ENCODE results near the gene RIC8B.
"Not testable (repeated sequence)": the region's sequence is repeated elsewhere in the genome, so short reads cannot be mapped to it uniquely, and the experiment has no call there.

Gene RIC8B

DNA sequence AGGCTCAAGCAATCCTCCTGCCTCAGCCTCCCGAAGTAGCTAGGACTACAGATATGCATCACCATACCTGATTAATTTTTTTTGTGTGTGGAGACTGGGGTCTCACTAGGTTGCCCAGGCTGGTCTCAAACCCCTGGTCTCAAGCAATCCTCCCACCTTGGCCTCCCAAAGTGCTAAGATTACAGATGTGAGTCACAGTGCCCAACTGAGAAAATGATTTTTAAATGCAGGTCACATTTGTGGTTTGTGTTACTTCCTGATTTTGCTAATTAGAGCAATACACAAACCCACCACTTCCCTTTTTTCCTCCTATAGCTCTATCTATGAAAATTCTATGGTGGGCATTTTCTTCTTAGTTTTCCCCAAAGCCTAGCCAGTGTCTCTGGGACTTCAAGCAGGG lies 135.7 kb downstream of the RIC8B start:
- peak; percentile 71 to 78 for DNase-seq

DNA sequence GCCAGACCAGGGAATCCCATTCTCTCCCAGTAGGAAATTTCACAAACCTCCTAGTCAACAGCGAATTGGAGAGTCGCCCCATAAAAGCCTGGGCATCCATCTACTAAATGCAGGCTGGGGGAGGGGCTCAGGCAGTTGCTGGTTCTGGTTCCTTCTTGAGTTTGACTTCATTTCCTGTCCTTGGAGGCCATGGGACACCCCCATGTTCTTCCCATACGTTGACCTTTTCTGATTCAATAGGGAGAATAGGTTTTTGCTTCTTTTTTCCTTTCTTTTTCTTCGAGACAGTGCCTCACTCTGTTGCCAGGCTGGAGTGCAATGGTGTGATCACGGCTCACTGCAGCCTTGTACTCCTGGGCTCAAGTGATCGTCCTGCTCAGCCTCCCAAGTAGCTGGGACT lies 137.1 kb downstream of the RIC8B start:
- no peak for DNase-seq

DNA sequence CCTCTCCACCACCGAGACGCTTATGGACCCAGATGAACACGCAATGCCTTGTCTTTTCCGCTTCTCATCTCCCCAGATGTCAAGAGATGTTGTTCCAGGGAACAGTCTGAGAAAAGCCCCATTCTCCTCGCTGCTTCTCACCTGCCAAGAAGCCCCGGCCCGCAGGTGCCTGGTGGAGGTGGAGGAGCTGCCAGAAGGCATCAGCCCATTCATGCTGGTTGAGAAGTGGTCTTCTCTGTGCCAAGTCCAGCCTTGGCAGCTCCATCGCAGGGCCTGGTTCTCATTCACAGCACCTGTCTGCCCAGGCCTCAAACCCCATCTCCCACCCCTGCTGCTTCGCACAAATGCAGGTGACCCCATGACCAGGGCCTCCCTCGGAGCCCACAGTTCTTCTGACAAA lies 139.0 kb downstream of the RIC8B start:
- DNase-seq: no peak

DNA sequence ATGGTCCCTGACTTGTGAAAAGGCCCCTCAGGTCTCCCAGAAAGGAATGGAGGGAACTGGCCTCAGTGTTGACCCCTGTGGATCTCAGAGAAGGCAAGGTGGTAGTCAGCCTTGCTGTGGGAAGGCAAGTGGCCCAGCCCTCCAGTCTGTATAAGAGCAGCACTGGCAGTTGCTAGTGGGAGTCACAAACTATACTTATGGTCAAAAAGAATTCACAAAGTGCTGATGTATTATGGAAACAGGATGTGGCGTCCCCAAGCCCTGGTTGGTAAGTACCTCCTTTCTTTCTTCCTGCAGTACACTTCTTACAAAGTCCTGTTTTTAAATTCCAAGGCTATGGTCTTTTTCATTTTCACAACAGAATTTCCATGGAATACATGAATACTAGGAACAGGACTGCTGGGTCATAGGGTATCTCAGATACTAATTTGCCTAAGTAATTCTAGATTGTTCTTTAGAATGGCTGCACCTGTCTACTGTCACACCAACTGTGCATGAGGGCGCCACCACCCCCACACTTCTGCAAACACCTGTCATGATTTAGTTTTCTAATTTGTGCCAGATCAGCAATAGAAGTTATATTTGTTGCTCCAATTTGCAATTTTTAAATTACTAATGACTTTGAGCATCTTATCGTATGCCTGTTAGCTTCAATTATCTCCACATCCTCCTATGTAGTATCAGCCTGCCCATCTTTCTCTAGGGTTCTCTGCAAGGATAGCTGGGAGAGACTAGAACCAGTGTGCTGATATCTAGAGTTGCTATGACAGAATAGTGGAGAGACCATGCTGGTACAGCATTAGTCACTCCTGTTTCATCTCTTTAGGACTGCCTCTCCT lies 140.5 kb downstream of the RIC8B start:
- no peak for DNase-seq

DNA sequence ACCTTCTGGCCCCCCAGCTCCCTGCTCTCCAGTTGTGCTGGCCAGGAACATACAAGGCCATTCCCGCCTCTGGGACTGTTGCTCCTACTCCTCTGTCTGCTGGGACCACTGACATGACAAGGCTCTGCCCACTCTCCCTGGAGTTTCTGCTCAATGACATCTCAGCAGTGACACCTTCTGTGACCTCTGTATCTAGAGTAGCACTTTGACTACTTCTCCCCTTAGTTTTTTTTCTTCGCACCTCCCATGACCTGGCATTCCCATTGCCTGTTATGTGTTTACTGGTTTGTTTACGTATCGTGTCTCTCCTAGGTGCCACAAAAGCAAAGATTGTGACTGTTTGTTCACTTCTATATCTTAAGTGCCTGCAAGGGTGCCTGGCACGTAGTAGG lies 141.1 kb downstream of the RIC8B start:
- DNase-seq: no peak

DNA sequence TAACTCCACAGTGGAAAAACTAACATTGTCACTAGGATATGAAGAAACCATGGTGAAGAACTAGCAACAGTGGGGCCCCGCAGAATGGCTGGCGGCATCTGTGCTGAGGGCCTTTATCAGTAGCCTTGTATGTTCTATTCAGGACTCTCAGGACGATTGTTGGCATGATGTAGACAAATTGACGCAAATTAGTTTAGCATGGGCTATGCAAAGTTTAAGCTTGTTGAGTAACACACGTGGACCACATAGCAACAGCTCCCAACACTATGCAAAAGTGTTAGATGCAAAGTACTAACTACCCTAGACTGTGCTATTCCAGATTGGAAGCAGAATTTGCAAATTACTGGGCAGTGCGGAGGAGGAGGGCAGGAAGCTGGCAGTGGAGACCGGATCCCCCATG lies 143.0 kb downstream of the RIC8B start:
- DNase-seq: no peak

DNA sequence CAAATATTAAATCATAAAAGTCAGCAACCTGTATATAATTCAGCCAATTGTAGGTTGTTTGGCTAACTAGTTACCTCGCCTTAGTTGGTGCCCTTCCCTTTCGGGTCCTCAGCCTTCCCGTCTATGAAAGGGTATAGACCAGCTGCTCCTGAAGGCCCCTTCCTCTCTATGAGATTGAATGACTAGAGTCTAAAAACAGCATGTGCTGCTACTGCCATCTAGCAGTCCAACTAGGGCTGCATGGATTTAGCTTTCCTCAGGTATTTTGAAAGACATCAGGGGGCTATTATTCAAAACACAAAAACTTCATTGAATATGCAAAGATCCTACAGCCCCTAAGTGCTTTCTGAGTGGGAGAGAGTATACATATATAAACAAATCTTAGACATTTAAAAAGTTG lies 144.3 kb downstream of the RIC8B start:
- peak in 1 of 2 experiments; percentile 20 for DNase-seq

DNA sequence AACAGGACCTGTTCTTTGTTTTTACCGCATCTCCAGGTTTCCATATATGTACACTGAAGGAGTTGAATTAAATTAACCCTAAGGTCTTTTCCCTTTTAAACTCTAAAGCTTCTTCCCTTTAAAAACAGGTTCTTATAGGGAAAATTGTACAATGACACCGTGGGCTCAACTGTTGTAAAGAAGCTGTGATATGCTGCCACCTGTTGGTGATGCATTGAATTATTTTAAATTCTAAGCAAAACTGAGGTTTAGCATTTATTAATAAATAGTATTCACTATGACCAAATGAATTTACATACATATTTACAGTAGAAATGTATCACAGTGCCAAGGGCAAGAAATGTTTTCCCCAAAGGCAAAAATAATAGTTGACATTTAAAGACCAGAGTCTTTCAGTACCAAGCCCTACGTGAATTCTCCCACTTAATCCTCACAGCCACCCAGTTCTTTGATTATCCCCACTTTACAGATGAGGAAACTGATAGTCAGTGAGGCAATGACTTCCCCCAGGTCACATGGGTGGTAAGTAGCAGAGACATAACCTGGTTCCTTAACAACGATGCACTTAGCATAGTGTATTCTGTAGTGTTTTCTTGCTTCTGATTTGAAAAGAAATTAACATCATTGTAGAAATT lies 145.5 kb downstream of the RIC8B start:
- peak; percentile 47 for DNase-seq

DNA sequence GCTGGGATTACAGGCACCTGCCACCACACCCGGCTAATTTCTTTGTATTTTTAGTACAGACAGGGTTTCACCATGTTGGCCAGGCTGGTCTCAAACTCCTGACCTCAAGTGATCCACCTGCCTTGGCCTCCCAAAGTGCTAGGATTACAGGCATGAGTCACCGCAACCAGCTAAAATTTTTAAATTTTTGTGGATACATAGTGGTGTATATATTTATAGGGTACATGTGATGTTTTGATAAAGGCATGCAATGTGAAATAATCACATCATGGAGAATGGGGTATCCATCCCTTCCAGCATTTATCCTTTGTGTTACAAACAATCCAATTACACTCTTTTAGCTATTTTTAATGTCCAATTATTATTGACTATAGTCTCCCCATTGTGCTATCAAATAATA lies 147.5 kb downstream of the RIC8B start:
- not testable (repeated sequence) for DNase-seq

DNA sequence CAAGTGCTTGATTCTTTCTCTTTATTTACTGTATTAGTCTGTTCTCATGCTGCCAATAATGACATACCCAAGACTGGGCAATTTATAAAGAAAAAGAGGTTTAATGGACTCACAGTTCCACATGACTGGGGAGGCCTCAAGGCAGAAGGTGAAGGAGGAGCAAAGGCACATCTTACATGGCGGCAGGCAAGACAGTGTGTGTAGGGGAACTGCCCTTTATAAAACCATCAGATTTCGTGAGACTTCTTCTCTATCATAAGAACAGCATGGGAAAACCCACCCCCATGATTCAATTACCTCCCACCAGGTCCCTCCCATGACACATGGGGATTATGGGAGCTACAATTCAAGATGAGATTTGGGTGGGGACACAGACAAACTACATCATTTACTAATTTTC lies 149.1 kb downstream of the RIC8B start:
- not testable (repeated sequence) for DNase-seq

DNA sequence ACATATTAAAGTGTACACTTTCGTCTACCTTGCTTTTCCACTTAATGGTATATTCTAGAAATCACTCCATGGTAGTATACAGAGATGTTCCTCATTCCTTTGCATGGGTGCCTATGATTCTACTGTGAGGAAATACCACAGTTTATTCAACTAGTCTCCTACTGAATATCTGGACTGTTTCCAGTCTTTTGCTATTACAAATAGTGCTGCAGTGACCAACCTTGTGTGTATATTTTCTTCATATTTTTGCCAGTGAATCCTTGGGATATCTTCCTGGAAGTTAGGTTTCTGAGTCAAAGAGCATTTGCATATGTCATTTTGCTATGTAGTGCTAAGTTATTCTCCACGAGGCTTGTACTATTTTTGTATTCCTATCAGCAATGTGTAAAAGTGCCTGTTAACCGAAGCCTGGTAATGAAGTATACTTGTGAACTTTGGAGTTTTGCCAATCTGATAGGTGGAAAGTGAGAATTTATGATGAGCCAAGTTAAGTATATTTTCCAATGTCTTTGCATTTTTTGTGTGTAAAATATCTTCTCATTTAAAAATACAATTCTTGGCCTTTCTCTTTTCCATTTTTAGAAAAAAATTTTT lies 149.9 kb downstream of the RIC8B start:
- no peak for DNase-seq

DNA sequence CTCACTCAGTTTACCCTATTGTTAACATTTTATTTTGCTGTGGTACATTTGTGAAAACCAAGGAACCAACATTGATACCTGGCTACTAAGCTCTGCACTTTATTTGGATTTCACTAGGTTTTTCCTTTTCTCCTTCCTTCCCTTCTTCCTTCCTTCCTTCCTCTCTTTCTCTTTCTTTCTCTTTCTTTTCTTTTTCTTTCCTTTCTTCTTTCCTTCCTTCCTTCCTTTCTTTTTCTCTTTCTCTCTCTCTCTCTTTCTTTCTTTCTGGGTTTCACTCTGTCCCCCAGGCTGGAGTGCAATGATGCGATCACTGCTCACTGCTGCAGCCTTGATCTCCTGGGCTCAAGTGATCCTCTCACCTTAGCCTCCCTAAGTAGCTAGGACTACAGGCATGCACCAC lies 152.2 kb downstream of the RIC8B start:
- no peak for DNase-seq

DNA sequence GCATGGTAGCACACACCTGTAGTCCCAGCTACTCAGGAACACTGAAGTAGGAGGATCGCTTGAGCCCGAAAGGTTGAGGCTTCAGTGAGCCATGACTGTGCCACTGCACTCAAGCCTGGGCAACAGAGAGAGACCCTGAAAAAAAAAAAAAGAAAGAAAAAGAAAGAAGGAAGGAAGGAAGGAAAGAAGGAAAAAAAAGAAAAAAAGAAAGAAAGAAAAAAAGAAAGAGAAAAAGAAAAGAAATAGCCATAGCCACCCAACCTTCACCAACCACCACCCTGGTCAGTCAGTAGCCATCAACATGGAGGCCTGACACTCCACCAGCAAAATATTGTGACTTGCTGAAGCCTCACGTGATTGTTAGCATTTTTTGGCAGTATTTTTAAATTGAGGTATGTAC lies 159.8 kb downstream of the RIC8B start:
- no peak for DNase-seq
